ENCODE measurements around the gene COX7B.

DNA sequence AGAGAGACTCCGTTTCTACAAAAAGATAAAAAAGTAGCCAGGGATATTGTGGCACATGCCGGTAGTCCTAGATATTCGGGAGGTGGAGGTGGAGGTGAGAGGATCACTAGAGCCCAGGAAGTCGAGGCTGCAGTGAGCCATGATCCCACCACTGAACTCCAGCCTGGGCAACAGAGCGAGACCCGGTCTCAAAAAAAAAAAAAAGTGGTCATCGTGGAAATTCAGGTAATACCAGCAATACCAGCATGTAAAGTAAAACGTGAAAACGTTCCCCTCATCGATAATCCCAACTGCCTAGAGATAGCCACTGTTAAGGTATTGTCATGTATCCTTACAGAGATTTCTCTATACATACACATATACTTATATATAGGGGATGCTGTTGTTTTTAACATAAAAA is 5.6 kb upstream of the COX7B start:
- TF ChIP-seq RAD21 (IDR thresholded peaks at IDR 0.05 in 1 of 2, conservative IDR thresholded peaks at IDR 0.05 in 1 of 2; ENCODE audit: low read depth in 2 of 2, low read length in 2 of 2) (no peak), RFX5 (IDR thresholded peaks at IDR 0.05; ENCODE audit: borderline replicate concordance, low read depth, low read length) (no peak), CEBPB (IDR thresholded peaks at IDR 0.05; ENCODE audit: low read depth, low read length) (no peak), GTF2F1 (IDR thresholded peaks at IDR 0.05; ENCODE audit: borderline replicate concordance, low read depth, low read length) (no peak), TAF1 (IDR thresholded peaks at IDR 0.05; ENCODE audit: low read depth, low read length) (no peak)
- TF ChIP-seq, protein P1, sequence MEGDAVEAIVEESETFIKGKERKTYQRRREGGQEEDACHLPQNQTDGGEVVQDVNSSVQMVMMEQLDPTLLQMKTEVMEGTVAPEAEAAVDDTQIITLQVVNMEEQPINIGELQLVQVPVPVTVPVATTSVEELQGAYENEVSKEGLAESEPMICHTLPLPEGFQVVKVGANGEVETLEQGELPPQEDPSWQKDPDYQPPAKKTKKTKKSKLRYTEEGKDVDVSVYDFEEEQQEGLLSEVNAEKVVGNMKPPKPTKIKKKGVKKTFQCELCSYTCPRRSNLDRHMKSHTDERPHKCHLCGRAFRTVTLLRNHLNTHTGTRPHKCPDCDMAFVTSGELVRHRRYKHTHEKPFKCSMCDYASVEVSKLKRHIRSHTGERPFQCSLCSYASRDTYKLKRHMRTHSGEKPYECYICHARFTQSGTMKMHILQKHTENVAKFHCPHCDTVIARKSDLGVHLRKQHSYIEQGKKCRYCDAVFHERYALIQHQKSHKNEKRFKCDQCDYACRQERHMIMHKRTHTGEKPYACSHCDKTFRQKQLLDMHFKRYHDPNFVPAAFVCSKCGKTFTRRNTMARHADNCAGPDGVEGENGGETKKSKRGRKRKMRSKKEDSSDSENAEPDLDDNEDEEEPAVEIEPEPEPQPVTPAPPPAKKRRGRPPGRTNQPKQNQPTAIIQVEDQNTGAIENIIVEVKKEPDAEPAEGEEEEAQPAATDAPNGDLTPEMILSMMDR (IDR thresholded peaks at IDR 0.05; ENCODE audit: control extremely low read depth in 1 of 3, insufficient read depth in 1 of 3, low read depth in 1 of 3, low read length in 3 of 3) = no peak
- TF ChIP-seq, protein P2, sequence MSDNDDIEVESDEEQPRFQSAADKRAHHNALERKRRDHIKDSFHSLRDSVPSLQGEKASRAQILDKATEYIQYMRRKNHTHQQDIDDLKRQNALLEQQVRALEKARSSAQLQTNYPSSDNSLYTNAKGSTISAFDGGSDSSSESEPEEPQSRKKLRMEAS (IDR thresholded peaks at IDR 0.05) = no peak
